Ishikawa (cell line): ENCODE data around the gene TTC39A.

Experiments
- CEBPB ChIP-seq: IDR thresholded peaks from 2 replicates; pipeline ENCODE4 v1.6.1; 2012
- CREB1 ChIP-seq: IDR thresholded peaks from 2 replicates; pipeline ENCODE4 v1.6.1; 2012; ENCODE audit warnings: low read depth
- EGR1 ChIP-seq: IDR thresholded peaks from 2 replicates; pipeline ENCODE4 v1.6.1; 2012
- EP300 ChIP-seq: IDR thresholded peaks from 2 replicates; pipeline ENCODE4 v1.6.1; 2012; ENCODE audit warnings: borderline replicate concordance
- FOXM1 ChIP-seq: IDR thresholded peaks from 2 replicates; pipeline ENCODE4 v1.6.1; 2012; ENCODE audit warnings: low read depth, borderline replicate concordance
- MAX ChIP-seq: IDR thresholded peaks from 2 replicates; pipeline ENCODE4 v1.6.1; 2012
- NFIC ChIP-seq: IDR thresholded peaks from 2 replicates; pipeline ENCODE4 v1.6.1; 2012
- RAD21 ChIP-seq: IDR thresholded peaks from 2 replicates; pipeline ENCODE4 v1.6.1; 2012; ENCODE audit warnings: low read depth
- REST ChIP-seq: IDR thresholded peaks from 2 replicates; pipeline ENCODE4 v1.6.1; 2012; ENCODE audit warnings: low read depth, mild to moderate bottlenecking
- TAF1 ChIP-seq: IDR thresholded peaks from 2 replicates; pipeline ENCODE4 v1.6.1; 2012; ENCODE audit warnings: low read depth, mild to moderate bottlenecking
- TCF12 ChIP-seq: IDR thresholded peaks from 2 replicates; pipeline ENCODE4 v1.6.1; 2012; ENCODE audit warnings: low read depth
- TEAD4 ChIP-seq: IDR thresholded peaks from 2 replicates; pipeline ENCODE4 v1.6.1; 2012
- USF1 ChIP-seq: IDR thresholded peaks from 2 replicates; pipeline ENCODE4 v1.6.1; 2012
- YY1 ChIP-seq: IDR thresholded peaks from 2 replicates; pipeline ENCODE4 v1.6.1; 2012; ENCODE audit warnings: low read depth
- ZBTB7A ChIP-seq: IDR thresholded peaks from 2 replicates; pipeline ENCODE4 v1.6.1; 2012; ENCODE audit warnings: low read depth

TTC39A gene

GRCh38 chr1:51345300-51345687, 14.9 kb upstream of the TTC39A start:
- TF ChIP-seq TAF1 (no peak), MAX (no peak), ZBTB7A (no peak), CEBPB (no peak), EGR1 (no peak), USF1 (no peak), TCF12 (no peak), TEAD4 (no peak), REST (no peak), NFIC (no peak), EP300 (no peak), YY1 (no peak), FOXM1 (no peak), RAD21 (no peak), CREB1 (no peak)

GRCh38 chr1:51344602-51345299, 14.4 kb upstream of the TTC39A start:
- TF ChIP-seq NFIC: no peak
- TF ChIP-seq REST: no peak
- TF ChIP-seq CEBPB: no peak
- TF ChIP-seq YY1: no peak
- TF ChIP-seq CREB1: no peak
- no peak for TF ChIP-seq EP300
- TF ChIP-seq RAD21: peak; percentile 8; the same call in 1 of the 2 replicates
- TF ChIP-seq ZBTB7A: peak; percentile 72
- no peak for TF ChIP-seq TCF12
- TF ChIP-seq EGR1: no peak
- TF ChIP-seq MAX: no peak
- no peak; the same call in 1 of the 2 replicates for TF ChIP-seq TAF1

- TF ChIP-seq ZBTB7A (no peak), REST (no peak), FOXM1 (no peak), TEAD4 (no peak)
Observed at GRCh38 chr1:51344276-51344601, 13.9 kb upstream of the TTC39A start.

- TF ChIP-seq CEBPB (no peak), USF1 (no peak), ZBTB7A (no peak), NFIC (no peak)
Observed at GRCh38 chr1:51343624-51344023, 13.3 kb upstream of the TTC39A start.

- TF ChIP-seq TCF12: no peak
- TF ChIP-seq ZBTB7A: no peak
- no peak for TF ChIP-seq RAD21
- no peak for TF ChIP-seq REST
- no peak for TF ChIP-seq YY1
- TF ChIP-seq CREB1: no peak
- TF ChIP-seq TAF1: no peak
- TF ChIP-seq CEBPB: no peak
- TF ChIP-seq EP300: no peak
- TF ChIP-seq EGR1: no peak
- no peak for TF ChIP-seq NFIC
- TF ChIP-seq FOXM1: no peak
- TF ChIP-seq TEAD4: no peak
- no peak for TF ChIP-seq USF1
- TF ChIP-seq MAX: no peak
Observed at GRCh38 chr1:51342591-51343206, 12.3 kb upstream of the TTC39A start.
